H1 (cell line): Measurements from ENCODE around the gene SOX30. TPM values are rescaled to one million over a fixed set of nuclear protein-coding genes. Genes with fewer than 3 reads are reported as not detected.

Experiments used
- E2F6 ChIP-seq: IDR thresholded peaks from 2 replicates; pipeline ENCODE4 v1.6.1; 2012; ENCODE audit warnings: inconsistent platforms
- EGR1 ChIP-seq: IDR thresholded peaks from 2 replicates; pipeline ENCODE4 v1.6.1; 2011; ENCODE audit warnings: low read depth, low read length, borderline replicate concordance
- JUN ChIP-seq: IDR thresholded peaks from 2 replicates; pipeline ENCODE4 v1.6.1; 2011; ENCODE audit warnings: low read depth, mild to moderate bottlenecking, improper control_type of control experiment, low read length
- JUND ChIP-seq: IDR thresholded peaks from 2 replicates; pipeline ENCODE4 v1.6.1; 2011; ENCODE audit warnings: mild to moderate bottlenecking, improper control_type of control experiment, low read length
- polyA plus RNA-seq, 7 experiments: library from polyadenylated mRNA; depleted of rRNA in 3 of 7; stranded (reverse) in 5 of 7; unstranded in 2 of 7; fragments of >200 nt in 5 of 7; fragments of 200-250 nt in 2 of 7; gene quantifications; 1 replicate in 5 of 7; 2 replicates in 1 of 7; 4 replicates in 1 of 7; pipeline versions ENCODE4 v1.2.1 to v1.2.3, GENCODE V29; 2011 to 2013; ENCODE audit warnings: missing spikeins in 2 of 7, mixed read lengths in 2 of 7
- total RNA-seq: library from RNA; stranded (reverse); fragmentation: NEBNext Ultra II Directional; extraction: Animal tissue kit (Norgen Biotek cat#: 25700); gene quantifications from 2 replicates; pipeline ENCODE4 v1.2.1, GENCODE V29; 2021

Gene SOX30
- total and polyA plus RNA-seq, 2 of the 8 experiments (the other 6 are each of a cell fraction or from before 2014, with no cell fraction given), result 0.35 TPM; not detected in 1

GRCh38 chr5:157650991-157651611 is 1.1 kb downstream of the SOX30 start (continued):
- no peak for TF ChIP-seq JUN
- no peak for TF ChIP-seq JUND
- TF ChIP-seq EGR1, result no peak
- TF ChIP-seq E2F6, result no peak
